ENCODE measurements around the gene TIRAP.
A peak's percentile ranks its signal among the peaks of the same experiment; 100 is the strongest.
"Not testable (repeated sequence)": the region's sequence is repeated elsewhere in the genome, so short reads cannot be mapped to it uniquely, and the experiment has no call there.

Gene TIRAP

DNA sequence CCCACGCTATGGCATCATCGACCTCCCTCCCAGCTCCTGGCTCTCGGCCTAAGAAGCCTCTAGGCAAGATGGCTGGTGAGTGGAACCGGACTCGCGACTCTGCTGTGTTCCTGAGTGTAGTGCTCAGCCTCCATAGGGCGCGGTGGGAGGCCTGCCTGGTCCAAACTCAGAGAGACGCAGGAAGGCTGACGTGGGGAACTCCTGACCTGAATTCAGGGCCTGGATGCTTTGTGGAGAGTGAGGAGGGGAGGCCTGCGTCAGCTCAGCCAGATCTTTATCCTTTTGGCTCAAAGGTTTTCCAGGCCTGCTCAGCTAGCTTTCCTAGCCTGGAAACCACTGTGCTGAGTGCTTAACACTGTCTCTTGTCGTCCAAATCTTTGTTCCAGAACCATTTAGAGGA is 8.0 kb downstream of the TIRAP start:
- no peaks in the 10 kb centered on the region for H3K36me3 ChIP-seq (ENCODE audit: control insufficient read depth, insufficient read depth, low read length)
- H3K9me3 ChIP-seq (ENCODE audit: control insufficient read depth, insufficient read depth, low read length), result no peaks in the 10 kb centered on the region
- no peak overlapping the region for H3K4me3 ChIP-seq (ENCODE audit: low read depth, low read length)
- no peak overlapping the region for H3K9ac ChIP-seq (ENCODE audit: low read depth, low read length)
- H3K4me1 ChIP-seq (ENCODE audit: control insufficient read depth, insufficient read depth, low read length), result no peaks in the 10 kb centered on the region
- H3K27me3 ChIP-seq (ENCODE audit: control insufficient read depth, insufficient read depth, low read length), result no peaks in the 10 kb centered on the region

GRCh38 chr11:126293726-126294125 is 10.8 kb downstream of the TIRAP start:
- no peaks in the 10 kb centered on the region for H3K27me3 ChIP-seq (ENCODE audit: control insufficient read depth, insufficient read depth, low read length)
- H3K4me3 ChIP-seq (ENCODE audit: low read depth, low read length), result no peak overlapping the region
- no peak overlapping the region for H3K9ac ChIP-seq (ENCODE audit: low read depth, low read length)
- no peaks in the 10 kb centered on the region for H3K36me3 ChIP-seq (ENCODE audit: control insufficient read depth, insufficient read depth, low read length)
- H3K4me1 ChIP-seq (ENCODE audit: control insufficient read depth, insufficient read depth, low read length), result no peaks in the 10 kb centered on the region
- no peaks in the 10 kb centered on the region for H3K9me3 ChIP-seq (ENCODE audit: control insufficient read depth, insufficient read depth, low read length)

- H3K9me3 ChIP-seq (ENCODE audit: control insufficient read depth, insufficient read depth, low read length), result no peaks in the 10 kb centered on the region
- no peaks in the 10 kb centered on the region for H3K4me1 ChIP-seq (ENCODE audit: control insufficient read depth, insufficient read depth, low read length)
- no peaks in the 10 kb centered on the region for H3K27me3 ChIP-seq (ENCODE audit: control insufficient read depth, insufficient read depth, low read length)
- no peak overlapping the region for H3K9ac ChIP-seq (ENCODE audit: low read depth, low read length)
- H3K36me3 ChIP-seq (ENCODE audit: control insufficient read depth, insufficient read depth, low read length), result no peaks in the 10 kb centered on the region
- H3K4me3 ChIP-seq (ENCODE audit: low read depth, low read length), result no peak overlapping the region
Observed at GRCh38 chr11:126297004-126297403, 14.1 kb downstream of the TIRAP start.

DNA sequence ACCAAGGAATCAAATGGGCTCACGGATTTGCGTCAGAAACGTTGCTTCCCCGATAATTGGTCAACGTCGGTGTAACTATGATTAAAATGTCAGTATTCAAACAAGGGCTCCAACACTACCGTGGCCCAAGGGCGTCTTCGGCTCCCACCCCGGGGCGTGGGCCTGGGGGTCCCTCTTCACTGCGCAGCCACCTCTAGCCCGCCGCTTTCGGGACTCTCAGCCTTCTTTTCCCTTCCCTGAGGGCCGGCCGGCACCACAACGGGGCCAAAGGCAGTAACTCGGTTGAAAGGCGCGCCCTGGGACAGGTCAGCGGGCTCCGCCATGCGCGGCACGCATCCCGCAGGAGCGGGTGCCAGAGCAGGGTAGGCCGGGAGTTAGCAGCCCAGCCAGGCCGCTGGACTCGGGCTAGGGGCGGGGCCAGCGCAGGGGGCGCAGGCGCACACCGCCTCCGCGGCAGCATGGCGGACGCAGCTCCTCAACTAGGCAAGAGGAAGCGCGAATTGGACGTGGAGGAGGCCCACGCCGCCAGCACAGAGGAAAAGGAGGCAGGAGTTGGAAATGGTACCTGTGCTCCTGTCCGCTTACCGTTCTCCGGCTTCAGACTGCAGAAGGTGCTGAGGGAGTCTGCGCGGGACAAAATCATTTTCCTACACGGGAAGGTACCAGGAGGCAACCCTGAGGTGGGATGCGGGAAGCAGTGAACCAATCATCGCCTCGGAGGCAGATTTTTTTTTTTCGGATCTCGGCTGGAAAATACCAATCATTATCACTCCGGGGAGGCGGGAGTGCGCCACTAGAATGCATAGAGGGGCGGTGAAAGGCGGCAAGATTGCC is 20.9 kb downstream of the TIRAP start, which contains the start of gene DCPS:
Gene DCPS (plus strand): TSS at position 438 of the 834 bp plus-strand sequence. CDS start 21 bp downstream, at position 459.
- H3K4me3 ChIP-seq (ENCODE audit: low read depth, low read length), result peak within 1 kb of the TSS; percentile 97
- H3K9me3 ChIP-seq (ENCODE audit: control insufficient read depth, insufficient read depth, low read length), result no peaks in the 10 kb centered on the region
- H3K36me3 ChIP-seq (ENCODE audit: control insufficient read depth, insufficient read depth, low read length), result no peaks in the 10 kb centered on the region
- no peaks in the 10 kb centered on the region for H3K4me1 ChIP-seq (ENCODE audit: control insufficient read depth, insufficient read depth, low read length)
- no peaks in the 10 kb centered on the region for H3K27me3 ChIP-seq (ENCODE audit: control insufficient read depth, insufficient read depth, low read length)
- H3K9ac ChIP-seq (ENCODE audit: low read depth, low read length), result peak within 1 kb of the TSS; percentile 84

DNA sequence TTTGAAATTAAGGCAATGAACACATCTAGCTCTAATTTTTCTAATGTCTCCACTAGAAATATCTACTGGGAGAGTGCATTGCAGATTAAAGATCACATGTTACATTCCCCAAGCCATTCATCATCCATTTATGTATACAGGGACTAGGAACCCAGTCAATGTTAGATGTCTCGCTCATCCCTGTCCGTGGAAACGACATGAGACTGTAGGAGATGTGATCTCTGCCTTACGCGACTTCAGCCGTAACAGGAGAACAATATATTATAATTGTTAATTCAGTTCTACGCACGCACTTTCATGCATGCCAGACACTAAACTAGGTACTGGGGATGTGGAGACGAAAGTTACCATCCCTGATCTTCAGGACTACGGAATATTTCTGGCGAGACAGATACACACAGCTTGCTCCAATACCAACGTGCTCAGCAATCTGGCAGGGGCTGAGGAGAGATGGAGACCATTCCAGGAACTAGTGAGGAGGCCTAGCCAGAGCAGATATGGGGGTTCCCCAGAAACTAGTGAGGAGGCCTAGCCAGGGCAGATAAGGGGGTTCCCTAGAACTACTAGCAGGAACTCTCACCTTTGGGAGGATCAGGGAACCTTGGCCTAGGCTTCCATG is 21.7 kb downstream of the TIRAP start:
- no peaks in the 10 kb centered on the region for H3K4me1 ChIP-seq (ENCODE audit: control insufficient read depth, insufficient read depth, low read length)
- no peaks in the 10 kb centered on the region for H3K9me3 ChIP-seq (ENCODE audit: control insufficient read depth, insufficient read depth, low read length)
- peak overlapping the region; percentile 97 for H3K4me3 ChIP-seq (ENCODE audit: low read depth, low read length)
- peak overlapping the region; percentile 84 for H3K9ac ChIP-seq (ENCODE audit: low read depth, low read length)
- no peaks in the 10 kb centered on the region for H3K36me3 ChIP-seq (ENCODE audit: control insufficient read depth, insufficient read depth, low read length)
- no peaks in the 10 kb centered on the region for H3K27me3 ChIP-seq (ENCODE audit: control insufficient read depth, insufficient read depth, low read length)

GRCh38 chr11:126305699-126306098 is 22.8 kb downstream of the TIRAP start:
- Histone ChIP-seq H3K4me3 (ENCODE audit: low read depth, low read length) (no peak overlapping the region), H3K36me3 (ENCODE audit: control insufficient read depth, insufficient read depth, low read length) (no peaks in the 10 kb centered on the region), H3K4me1 (ENCODE audit: control insufficient read depth, insufficient read depth, low read length) (no peaks in the 10 kb centered on the region), H3K27me3 (ENCODE audit: control insufficient read depth, insufficient read depth, low read length) (no peaks in the 10 kb centered on the region), H3K9me3 (ENCODE audit: control insufficient read depth, insufficient read depth, low read length) (no peaks in the 10 kb centered on the region), H3K9ac (ENCODE audit: low read depth, low read length) (no peak overlapping the region)

GRCh38 chr11:126307706-126308105 is 24.8 kb downstream of the TIRAP start:
- Histone ChIP-seq H3K36me3 (ENCODE audit: control insufficient read depth, insufficient read depth, low read length) (peaks cover 5% of the 10 kb centered on the region), H3K4me1 (ENCODE audit: control insufficient read depth, insufficient read depth, low read length) (no peaks in the 10 kb centered on the region), H3K4me3 (ENCODE audit: low read depth, low read length) (no peak overlapping the region), H3K9ac (ENCODE audit: low read depth, low read length) (no peak overlapping the region), H3K27me3 (ENCODE audit: control insufficient read depth, insufficient read depth, low read length) (no peaks in the 10 kb centered on the region), H3K9me3 (ENCODE audit: control insufficient read depth, insufficient read depth, low read length) (no peaks in the 10 kb centered on the region)

DNA sequence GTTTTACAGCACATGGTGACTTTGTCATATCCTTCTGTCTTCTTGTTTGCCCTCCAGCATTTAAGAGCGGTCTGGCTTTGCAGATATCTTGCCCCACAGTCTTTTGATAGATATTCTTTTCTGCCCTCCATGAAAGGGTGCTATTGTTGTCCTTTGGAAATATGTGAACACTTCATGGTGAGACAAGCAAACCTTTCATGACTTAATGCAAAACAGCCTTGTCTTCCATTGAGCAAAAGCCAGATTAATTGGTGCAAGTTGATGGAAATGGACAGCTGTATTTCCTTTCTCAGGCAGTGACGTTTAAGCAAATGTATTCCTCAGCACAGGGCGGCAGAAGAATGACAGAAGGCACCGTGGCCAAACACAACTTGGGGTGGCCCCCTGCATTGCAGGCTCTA is 25.4 kb downstream of the TIRAP start:
- Histone ChIP-seq H3K9ac (ENCODE audit: low read depth, low read length) (no peak overlapping the region), H3K36me3 (ENCODE audit: control insufficient read depth, insufficient read depth, low read length) (peaks cover 5% of the 10 kb centered on the region), H3K27me3 (ENCODE audit: control insufficient read depth, insufficient read depth, low read length) (no peaks in the 10 kb centered on the region), H3K4me1 (ENCODE audit: control insufficient read depth, insufficient read depth, low read length) (no peaks in the 10 kb centered on the region), H3K4me3 (ENCODE audit: low read depth, low read length) (no peak overlapping the region), H3K9me3 (ENCODE audit: control insufficient read depth, insufficient read depth, low read length) (no peaks in the 10 kb centered on the region)

- not testable (repeated sequence) for H3K4me1 ChIP-seq (ENCODE audit: control insufficient read depth, insufficient read depth, low read length); H3K27me3 ChIP-seq (ENCODE audit: control insufficient read depth, insufficient read depth, low read length); H3K36me3 ChIP-seq (ENCODE audit: control insufficient read depth, insufficient read depth, low read length); H3K9ac ChIP-seq (ENCODE audit: low read depth, low read length); H3K9me3 ChIP-seq (ENCODE audit: control insufficient read depth, insufficient read depth, low read length); H3K4me3 ChIP-seq (ENCODE audit: low read depth, low read length)
Observed at GRCh38 chr11:126308771-126309170, 25.9 kb downstream of the TIRAP start.

DNA sequence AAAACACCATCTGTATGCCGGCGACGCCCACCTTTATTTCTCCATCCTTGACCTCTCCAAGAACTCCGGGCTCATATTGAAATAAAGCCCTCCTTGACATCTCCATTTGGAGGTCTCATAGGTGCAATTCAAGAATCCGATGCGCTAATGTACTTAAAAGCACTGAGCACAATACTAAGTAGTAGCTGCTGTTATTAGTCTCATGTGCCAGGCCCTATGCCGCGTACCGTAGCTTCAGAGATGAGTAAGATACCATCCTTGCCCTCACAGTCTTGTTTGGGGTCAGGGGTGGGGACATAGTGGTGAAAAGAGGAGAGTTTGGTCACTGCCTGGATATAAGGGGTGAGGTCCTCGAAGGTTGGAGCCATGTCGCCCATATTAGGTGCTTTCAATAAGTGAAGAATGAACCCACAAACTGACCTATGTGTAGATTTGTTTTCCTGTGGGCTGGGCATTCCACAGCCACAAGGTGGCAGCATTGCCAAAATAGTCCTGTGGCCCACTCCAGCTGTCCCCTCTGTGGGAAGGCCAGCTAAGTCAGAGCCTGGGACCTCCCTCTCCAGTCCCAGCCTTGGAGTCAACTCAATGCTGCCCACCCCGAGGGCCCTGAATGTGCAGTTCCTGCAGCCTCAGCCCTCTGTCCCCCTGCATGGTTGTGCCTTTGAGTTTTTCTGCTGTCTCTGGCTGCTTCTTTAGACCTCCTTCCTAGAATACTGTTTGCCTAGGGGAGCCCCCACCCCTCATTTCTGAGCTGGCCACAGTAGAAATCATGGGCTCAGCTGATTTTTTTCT is 27.5 kb downstream of the TIRAP start:
- no peaks in the 10 kb centered on the region for H3K27me3 ChIP-seq (ENCODE audit: control insufficient read depth, insufficient read depth, low read length)
- no peaks in the 10 kb centered on the region for H3K4me1 ChIP-seq (ENCODE audit: control insufficient read depth, insufficient read depth, low read length)
- H3K36me3 ChIP-seq (ENCODE audit: control insufficient read depth, insufficient read depth, low read length), result peaks cover 5% of the 10 kb centered on the region
- no peaks in the 10 kb centered on the region for H3K9me3 ChIP-seq (ENCODE audit: control insufficient read depth, insufficient read depth, low read length)
- H3K9ac ChIP-seq (ENCODE audit: low read depth, low read length), result no peak overlapping the region
- no peak overlapping the region for H3K4me3 ChIP-seq (ENCODE audit: low read depth, low read length)

DNA sequence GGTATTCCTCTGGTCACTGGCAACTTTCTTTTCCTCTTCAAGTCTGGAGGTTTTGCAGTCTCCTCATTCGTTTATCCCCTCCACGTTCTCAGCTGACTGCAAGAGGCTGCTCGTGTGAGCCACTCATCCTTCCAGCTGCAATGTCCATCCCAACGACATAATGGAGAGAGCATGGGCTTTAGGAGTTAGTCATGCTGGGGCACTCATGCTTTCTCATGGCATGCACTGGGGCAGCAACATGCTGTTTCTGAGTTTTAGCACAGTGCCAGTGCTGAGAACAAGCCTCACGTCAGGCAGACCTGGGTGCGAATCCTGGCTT is 28.1 kb downstream of the TIRAP start:
- peaks cover 5% of the 10 kb centered on the region for H3K36me3 ChIP-seq (ENCODE audit: control insufficient read depth, insufficient read depth, low read length)
- H3K4me1 ChIP-seq (ENCODE audit: control insufficient read depth, insufficient read depth, low read length), result no peaks in the 10 kb centered on the region
- no peak overlapping the region for H3K9ac ChIP-seq (ENCODE audit: low read depth, low read length)
- H3K9me3 ChIP-seq (ENCODE audit: control insufficient read depth, insufficient read depth, low read length), result no peaks in the 10 kb centered on the region
- no peak overlapping the region for H3K4me3 ChIP-seq (ENCODE audit: low read depth, low read length)
- no peaks in the 10 kb centered on the region for H3K27me3 ChIP-seq (ENCODE audit: control insufficient read depth, insufficient read depth, low read length)
